Globus pallidus (tissue), 1 donor: ENCODE results near the gene ANKRD12.
A peak's percentile ranks its signal among the peaks of the same experiment; 100 is the strongest.
"Not testable (repeated sequence)": the region's sequence is repeated elsewhere in the genome, so short reads cannot be mapped to it uniquely, and the experiment has no call there.

Experiments
- DNase-seq: peaks from one replicate; pipeline ENCODE4 v3.0.0-alpha.2; 2015; ENCODE audit warnings: low spot score

ANKRD12 gene

DNA sequence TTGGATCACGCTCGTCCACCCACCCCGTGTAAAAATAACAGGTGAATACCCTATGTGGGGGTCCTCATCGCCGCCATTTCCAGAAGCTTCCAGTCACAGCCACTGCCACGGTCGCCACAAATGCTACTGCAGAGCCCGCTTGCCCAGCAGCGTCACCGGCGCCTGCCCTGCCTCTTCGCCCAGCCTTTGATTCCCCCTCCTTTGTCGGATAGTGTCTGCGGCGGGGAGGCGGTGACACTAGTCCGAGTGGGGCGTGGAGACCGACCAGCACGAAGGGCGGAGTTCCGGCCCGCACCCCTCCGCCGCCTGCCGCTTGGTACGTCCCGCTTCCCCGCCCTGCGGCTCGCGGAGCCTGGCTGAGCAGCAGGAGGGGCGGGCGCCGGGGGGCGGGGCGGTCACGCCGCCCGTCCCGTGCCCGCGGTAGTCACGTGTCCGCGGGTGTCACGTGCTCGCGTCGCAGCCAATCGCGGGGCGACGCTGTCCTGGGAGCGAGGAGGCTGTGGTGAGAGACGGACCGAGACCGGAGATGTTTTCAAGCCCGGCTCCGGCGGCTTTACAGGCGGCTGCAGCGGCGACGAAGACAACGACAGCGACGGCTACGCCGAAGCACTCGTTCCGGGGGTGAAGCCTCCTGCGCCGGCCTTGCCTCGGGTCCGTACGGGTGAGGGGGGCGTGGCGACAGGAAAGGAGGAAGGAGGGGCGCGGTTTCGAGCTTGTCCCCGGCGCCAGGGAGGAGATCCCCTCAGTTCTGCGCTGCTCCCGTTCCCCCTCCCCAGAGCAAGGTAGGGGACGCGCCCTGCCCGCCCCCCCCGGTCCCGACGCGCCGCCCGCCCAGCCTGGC is at the start of gene ANKRD12:
ANKRD12 (plus strand) TSS at position 467 of the 841 bp plus-strand sequence. CDS start 45,652 bp downstream, outside the sequence.
- peak; percentile 98 for DNase-seq

DNA sequence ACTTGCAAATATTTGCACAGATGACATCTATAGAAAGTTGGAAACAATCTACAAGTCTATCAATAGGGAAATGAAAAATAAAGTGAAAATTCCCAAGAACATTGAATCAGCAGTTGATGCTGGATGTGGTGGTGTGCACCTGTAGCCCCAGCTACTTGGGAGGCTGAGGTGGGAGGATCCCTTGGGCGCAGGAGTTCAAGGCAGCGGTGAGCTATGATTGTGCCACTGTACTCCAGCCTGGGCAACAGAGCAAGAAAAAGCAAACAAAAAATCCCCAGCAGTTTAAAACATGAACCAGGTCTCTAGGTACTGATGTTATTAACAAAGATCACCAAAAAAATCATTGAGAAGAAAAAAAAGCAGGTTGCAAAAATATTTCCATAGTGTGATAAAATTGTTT is 49.4 kb upstream of the ANKRD12 start:
- no peak for DNase-seq

DNA sequence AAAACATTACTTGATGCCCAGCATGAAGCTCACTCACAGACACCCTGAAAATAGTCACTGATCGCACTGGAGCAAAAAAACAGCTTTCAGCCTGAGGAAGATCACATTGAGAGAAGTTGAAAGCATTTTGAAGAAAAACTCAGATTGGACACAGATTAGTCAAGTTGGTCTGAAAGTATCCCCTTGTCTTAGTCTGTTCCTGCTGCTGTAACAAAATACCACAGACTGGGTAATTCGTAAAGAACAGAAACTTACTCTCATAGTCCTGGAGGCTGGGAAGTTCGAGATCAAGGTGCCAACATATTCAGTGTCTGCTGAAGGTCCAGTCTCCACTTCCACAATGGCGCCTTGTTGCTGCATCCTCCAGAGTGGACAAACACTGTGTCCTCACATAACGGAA is 48.3 kb upstream of the ANKRD12 start:
- DNase-seq, result no peak

DNA sequence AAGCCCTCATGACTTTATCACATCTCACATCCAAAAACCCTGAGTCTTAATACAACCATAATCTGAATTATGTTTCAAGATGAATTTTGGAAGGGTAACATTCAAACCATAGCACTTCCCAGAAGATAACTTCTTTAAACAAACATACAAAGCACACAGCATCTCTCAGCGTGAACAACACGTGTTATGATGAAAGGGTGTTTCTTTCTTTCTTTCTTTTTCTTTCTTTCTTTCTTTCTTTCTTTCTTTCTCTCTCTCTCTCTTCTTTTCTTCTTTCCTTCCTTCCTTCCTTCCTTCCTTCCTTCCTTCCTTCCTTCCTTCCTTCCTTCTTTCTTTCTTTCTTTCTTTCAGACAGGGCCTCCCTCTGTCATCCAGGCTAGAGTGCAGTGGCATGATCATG is 47.9 kb upstream of the ANKRD12 start:
- DNase-seq, result not testable (repeated sequence)

DNA sequence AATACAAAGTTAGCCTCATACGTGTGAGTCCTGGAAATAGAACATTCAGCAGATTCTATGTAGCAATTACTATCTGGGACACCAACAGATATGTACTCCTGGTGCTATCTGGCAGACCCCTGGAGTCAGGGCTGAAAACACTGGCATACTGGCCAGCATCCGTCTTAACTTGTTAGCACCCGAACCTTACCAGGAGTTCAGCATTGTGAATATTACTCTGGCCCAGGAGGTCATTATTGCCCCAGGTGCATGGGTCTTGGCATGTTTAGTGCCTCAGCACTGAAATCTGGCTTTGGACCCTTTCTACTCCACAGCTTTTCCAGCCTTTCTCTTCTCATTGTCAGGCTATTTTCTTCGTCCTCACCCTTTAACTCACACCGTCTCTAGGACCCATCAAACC is 46.0 kb upstream of the ANKRD12 start:
- DNase-seq, result no peak

DNA sequence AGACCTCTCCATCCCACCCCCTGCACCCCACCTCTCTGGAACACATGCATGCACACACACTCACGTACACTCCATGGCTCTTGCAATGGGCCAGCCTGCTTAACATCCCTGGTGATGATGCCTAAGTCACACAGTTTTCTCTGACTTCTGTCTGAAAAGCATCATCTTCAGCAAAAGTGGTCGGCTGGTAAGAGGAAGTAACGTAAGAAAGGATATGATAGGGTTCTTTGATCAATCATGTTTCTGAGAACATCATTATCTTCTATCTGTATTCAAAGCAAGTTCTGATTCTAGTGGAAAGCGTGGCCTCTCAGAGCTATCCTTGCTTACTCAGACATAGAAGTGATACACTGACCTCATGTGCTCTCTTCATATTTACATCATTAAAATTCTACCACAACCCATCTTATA is 45.5 kb upstream of the ANKRD12 start:
- no peak for DNase-seq

DNA sequence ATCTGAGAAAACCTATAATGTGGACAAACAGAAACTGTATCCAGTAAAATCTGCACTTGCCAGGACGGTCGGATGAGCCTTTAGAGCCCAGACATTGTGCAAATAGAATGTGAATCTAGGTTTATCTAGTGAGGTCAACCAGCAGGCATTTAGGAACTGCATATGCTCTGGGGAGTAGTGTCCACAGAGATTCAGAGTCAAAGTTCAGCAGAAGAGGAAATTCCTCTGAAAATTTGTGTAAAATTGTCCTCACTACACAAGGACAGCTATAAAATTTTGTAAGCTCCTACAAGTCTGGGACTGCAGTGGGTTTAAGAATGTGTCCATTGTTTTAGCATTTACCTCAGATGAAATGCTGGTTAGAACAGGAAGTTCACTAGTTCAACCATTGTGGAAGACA is 43.9 kb upstream of the ANKRD12 start:
- DNase-seq, result no peak

DNA sequence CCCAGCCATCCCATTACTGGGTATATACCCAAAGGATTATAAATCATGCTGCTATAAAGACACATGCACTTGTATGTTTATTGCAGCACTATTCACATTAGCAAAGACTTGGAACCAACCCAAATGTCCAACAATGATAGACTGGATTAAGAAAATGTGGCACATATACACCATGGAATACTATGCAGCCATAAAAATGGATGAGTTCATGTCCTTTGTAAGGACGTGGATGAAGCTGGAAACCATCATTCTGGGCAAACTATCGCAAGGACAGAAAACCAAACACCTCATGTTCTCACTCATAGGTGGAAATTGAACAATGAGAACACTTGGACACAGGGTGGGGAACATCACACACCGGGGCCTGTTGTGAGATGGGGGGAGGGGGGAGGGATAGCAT is 43.5 kb upstream of the ANKRD12 start:
- not testable (repeated sequence) for DNase-seq

DNA sequence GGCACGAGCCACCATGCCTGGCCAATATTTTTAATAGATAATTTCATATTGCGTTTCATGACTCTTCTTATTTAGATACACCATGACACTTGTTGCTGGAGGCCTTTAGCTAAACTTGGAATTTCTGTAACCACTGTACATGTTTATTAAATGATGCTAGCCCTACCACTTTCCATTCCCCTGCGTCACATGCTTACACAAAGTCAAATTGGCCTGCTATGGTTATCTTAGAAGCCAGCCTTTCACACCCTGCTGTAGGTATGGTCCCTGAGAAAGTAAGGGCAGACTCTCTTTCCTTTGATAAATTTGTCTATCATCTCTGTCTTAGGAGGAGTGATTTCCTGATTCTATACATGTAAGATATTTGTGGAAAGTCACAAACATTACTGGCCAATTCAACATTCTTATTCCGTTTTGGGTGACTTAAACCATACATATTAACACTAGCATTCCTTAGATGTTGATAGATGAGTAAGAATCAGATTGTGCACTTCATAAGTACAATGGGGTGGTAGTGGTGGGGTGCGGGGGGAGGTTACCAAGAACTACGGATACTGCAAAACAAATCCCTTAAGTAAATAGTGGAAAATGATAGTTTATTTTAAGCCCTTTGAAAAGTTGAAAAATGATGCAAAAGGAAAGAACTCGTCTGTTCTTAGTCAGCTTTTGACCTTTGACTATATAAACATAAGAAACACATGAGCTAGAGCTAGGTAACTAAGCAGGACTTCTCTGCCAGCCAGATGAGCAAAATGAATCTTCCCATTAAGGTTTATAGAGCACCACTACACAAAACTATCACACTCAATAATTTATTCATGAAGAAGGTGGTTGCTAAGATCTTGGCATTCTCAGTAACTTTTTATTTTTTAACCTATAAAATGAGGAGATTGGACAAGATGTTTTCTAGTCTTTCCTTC is 42.0 kb upstream of the ANKRD12 start:
- DNase-seq, result no peak

DNA sequence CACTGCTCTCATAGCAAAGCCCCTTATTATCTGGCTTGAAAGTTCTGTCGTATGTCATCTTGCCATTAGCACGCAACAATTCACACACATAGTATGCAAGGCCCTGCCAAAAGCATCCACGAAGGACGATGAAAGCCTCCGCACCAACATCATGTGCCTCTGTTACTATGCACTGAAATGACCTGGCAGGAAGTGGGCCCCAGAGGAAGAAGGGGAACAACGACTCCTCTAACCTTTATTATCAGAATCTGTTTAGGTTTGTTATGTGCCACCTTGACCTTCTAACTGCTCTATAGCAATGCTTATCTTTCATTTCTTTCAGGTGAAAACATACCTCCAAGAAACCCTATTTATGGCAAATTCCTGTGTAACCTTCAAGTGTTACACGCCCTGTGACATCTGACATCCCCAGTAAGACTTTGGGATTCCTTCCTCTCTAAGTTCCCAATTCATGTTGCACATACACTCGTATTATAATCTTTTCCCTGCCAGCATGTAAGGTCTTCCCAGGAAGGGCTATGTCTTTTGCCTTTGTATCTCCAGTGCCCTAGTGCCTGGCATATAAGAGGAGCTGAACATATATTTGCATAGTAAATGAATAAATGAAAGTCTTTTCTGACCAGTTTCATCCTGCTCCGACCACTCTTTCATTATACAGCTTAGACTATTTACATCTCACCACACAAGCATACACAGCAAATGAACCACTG is 41.1 kb upstream of the ANKRD12 start:
- no peak for DNase-seq

DNA sequence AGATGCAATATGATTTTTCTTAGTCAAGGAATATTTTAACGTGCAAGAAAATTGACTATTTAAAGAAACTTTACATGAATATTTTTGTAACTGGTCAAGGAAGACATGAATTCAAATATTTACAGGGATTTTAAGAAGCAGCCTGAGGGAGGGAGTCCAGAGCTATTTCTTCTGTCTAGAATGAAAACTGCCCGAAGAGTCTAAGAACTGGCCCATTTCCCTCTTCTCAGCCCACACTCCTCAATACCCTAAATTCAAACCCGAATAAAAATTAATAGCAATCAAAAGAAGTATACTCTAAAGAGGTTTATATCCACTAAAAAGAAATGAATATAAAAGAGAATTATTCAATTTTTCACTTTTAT is 40.6 kb upstream of the ANKRD12 start:
- no peak for DNase-seq

DNA sequence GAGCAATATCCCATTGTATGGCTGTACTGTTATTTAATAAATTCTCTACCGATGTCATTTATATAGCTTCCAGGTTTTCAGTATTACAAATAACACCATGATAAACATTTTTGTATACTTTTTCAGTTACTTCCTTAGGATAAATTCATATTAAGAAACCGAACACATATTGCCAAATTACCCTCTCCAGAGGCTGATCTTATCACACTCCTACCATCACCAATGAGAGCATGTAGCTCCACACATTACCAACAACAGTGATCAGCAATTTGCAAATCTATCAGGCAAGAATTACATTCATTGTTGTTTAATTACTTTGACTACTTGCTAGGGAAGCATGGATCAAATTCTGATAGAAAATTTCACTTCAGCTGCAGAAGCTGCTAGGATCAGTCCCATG is 39.9 kb upstream of the ANKRD12 start:
- DNase-seq, result no peak

DNA sequence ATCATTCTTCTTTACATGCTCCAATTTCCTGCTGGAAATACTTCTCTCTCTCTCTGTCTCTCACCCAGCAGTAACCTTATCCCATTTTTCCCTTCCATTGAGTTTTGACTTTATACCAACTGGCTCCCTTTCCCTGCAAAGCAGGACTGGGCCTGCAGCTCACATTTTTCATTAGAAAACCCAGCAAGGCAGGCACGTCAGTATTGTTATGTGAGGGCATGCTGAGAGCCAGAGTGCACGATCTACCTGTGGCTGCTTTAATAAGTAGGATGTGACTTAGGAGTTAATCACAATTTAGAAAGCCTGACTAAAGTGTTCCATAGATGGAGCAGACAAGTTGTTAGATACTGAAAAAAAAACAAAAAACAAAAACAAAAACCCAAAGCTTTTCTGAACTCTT is 39.2 kb upstream of the ANKRD12 start:
- DNase-seq, result no peak

DNA sequence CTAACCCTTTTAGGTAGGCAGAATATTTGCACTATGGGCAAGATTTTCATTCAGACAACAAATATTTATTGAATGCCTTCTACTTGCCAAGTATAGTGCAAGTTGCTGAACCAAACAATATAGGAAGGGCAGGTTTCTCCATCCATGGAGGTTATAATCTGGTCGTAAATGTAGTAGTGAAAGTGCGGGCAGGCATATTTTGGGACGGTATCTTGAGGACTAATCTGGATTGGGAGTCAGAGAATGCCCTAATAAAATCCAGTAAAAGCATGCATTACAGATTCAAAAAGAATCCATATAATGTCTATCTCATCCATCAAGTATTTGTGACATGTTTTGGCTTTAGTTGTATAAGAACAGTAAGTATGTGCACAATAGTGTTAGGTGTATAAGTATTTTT is 35.8 kb upstream of the ANKRD12 start:
- no peak for DNase-seq

DNA sequence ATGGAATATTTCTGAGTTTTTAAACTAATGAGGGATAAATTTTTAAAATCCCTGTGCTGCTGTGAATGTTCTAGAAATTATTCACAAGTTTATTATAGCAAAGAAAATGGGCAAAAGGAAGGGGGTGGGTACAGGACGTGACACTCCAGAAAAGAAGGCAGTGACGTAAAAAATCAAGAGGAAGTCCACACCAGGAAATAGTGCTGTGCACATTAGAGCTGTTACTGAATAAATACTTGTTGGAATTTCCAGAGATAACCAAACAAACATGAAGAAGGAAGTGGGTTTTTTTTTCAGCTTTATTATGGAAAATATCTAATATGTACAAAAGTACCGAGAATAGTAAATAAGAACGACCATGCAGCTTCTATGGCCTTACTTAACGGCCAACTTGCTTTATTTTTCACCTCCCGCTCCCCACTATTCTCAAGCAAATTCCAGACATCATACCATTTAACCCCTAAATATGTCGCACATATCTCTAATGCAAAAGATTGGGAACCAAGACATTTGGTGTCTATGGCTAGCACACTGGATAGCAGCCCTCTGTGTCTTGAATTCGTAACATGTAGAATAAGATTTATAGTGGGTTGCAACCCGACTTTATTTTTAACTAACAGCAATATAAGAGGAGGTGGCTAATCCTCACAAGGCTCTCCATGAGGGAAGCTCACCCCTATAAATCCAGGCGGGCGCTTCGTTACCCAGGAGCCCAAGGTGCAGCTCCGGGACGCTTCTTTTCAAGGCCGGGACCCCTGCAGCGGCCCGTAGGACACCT is 34.7 kb upstream of the ANKRD12 start:
- DNase-seq, result peak; percentile 46

DNA sequence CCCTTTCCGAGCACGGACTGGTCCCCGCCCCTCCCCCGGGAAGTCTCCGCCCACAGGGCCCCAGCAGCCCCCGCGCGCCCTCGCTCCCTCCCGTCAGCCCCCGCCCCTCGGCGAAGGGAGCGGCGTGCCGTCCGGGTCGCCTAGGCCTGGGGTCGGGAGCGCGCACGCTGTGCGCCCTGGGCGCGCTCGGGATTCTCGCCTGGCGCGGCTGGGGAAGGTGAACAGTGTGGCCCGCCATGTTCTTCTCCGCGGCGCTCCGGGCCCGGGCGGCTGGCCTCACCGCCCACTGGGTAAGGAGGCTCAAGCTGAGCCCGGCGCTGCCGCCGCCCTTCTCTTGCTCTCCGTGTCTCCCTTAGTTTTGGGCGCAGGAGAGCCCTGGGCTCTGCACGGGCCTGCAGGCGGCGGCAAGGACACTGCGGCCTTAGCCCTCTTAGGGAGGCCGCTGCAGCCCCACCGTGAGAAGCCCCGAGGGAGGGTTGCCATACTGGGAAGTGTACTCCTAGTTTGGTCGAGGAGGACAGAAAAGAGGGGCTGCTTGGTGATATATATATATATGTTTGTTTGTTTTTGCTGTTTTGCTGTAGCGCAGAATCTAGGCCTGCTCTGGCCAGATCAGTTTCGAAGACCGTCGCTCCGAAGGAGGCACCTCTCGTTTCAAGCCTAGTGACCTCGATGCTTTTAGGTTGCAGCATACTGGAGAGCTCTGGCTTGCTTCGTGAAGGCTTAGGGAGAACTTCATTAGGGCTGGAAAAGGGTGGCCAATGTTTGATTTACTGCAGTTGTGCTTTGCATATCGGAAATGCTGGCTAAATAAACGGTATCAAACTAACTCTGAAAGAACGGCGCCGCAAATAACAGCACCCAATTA is 33.8 kb upstream of the ANKRD12 start, which contains the start of gene NDUFV2:
NDUFV2 (plus strand) TSS at position 192 of the 868 bp plus-strand sequence; CDS start at position 237, 45 bp downstream.
- DNase-seq, result peak; percentile 95

DNA sequence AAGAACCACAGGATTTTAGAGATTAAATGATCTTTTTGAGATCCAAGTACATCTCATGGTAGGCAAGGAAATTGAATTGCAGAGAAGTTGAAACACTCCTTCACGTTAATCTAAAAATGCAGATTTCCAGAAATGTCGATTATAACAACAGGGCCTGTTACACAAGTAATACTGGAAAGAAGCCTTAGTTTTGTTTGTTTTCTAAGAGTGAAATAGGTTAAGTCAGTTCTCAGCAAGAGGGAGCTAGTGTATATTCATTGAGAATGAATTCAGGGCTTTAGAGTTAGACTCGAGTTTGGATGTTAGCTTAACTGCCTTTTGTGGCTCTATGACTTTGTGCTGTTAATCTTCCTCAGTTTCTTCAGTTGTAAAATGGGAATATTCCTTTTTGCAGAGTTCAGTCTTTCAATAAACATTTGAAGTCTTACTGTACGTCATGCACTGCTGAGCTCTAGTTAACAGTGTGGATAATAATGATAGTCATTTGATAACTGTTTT is 33.2 kb upstream of the ANKRD12 start:
- DNase-seq, result peak; percentile 49

DNA sequence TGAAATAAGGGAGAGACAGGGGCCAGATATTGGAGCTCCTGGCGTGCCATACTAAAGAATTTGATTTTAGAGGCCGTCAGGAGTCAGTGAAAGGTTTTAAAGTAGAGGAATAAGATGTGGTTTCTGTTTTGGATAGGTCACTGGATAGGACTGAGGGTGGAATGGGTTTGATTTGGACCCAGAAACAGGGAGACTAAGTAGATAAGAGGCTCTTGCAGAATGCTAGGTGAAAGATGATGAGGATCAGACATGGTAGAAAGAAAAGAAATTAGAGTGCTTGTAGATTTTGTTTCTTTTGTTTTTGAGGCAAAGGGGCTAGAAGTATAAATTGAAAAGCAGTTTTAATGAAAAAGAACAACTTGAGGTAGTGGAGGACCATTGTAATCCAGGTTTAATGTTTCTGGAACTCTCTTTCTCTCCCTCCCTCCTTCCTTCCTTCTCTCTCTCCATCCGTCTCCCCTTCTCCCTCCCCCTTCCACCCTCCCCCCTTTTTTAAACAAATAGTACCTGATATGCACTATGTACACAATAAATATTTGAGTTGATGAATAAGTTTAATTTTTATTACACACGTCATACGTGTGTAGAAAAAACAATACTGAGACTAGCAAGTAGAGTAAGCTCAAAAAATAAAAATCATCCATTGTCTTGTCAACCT is 32.2 kb upstream of the ANKRD12 start:
- no peak for DNase-seq

DNA sequence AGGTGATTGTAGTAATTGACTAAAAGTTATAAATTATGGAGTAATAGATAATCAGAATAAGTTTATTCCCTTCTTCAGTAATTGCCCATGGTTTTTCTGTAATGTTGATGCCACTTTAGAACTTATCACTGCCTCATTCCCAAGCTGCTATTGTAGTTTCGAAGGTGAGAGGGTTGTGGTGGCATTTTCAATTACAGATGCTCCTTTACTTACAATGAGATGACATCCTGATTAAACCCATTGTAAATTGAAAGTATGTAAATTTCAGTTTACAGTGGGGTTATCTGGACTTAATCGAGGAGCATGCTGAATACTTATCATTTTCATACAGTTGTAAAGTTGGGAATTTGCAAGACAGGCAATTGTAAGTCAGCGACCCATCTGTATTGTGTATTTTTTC is 31.2 kb upstream of the ANKRD12 start:
- DNase-seq, result no peak

DNA sequence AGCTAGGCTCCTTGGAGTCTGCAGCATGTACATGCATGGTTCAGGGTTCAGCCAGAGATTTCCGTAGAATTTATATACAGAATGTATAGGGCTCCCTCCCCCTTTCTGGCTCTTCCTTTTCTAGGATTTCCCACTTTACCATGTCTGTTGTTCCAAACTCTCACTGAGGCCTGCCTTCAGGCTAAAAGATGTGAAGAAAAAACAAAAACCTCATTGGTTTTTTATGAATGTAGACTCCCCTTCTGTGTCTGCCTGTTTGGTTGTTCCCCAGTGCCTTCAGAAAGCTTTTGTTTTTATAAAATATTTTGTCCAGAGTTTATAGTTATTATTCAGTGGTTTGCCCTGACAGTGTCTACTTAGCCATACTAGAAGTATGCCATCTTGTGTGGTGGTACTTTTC is 30.5 kb upstream of the ANKRD12 start:
- DNase-seq, result no peak
